KOPT-K1 (cell line): ENCODE results near the gene RIC8B.
"Not testable (repeated sequence)": the region's sequence is repeated elsewhere in the genome, so short reads cannot be mapped to it uniquely, and the experiment has no call there.

Experiments
- H3K27ac ChIP-seq: fragments of 200-600 bp; sonication (generic); 2 replicates; pipeline ENCODE4 v1.5.1; 2016; ENCODE audit warnings: antibody characterized with exemption, mild to moderate bottlenecking, low read depth, low read length; ENCODE audit not compliant: poor library complexity, severe bottlenecking
- H3K36me3 ChIP-seq: fragments of 200-600 bp; sonication (generic); 2 replicates; pipeline ENCODE4 v1.5.1; 2017; ENCODE audit warnings: antibody characterized with exemption, mild to moderate bottlenecking, low read length, moderate library complexity; ENCODE audit not compliant: insufficient read depth
- H3K9me3 ChIP-seq: fragments of 200-600 bp; sonication (generic); 2 replicates; pipeline ENCODE4 v1.5.1; 2017; ENCODE audit warnings: antibody characterized with exemption, low read length, mild to moderate bottlenecking; ENCODE audit not compliant: insufficient read depth, poor library complexity, severe bottlenecking

Gene RIC8B

GRCh38 chr12:106910202-106910601 is 135.7 kb downstream of the RIC8B start:
- H3K9me3 ChIP-seq, result no peaks in the 10 kb centered on the region
- no peaks in the 10 kb centered on the region for H3K36me3 ChIP-seq
- no peak overlapping the region for H3K27ac ChIP-seq

DNA sequence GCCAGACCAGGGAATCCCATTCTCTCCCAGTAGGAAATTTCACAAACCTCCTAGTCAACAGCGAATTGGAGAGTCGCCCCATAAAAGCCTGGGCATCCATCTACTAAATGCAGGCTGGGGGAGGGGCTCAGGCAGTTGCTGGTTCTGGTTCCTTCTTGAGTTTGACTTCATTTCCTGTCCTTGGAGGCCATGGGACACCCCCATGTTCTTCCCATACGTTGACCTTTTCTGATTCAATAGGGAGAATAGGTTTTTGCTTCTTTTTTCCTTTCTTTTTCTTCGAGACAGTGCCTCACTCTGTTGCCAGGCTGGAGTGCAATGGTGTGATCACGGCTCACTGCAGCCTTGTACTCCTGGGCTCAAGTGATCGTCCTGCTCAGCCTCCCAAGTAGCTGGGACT is 137.1 kb downstream of the RIC8B start:
- Histone ChIP-seq H3K27ac (no peak overlapping the region), H3K9me3 (no peaks in the 10 kb centered on the region), H3K36me3 (no peaks in the 10 kb centered on the region)

DNA sequence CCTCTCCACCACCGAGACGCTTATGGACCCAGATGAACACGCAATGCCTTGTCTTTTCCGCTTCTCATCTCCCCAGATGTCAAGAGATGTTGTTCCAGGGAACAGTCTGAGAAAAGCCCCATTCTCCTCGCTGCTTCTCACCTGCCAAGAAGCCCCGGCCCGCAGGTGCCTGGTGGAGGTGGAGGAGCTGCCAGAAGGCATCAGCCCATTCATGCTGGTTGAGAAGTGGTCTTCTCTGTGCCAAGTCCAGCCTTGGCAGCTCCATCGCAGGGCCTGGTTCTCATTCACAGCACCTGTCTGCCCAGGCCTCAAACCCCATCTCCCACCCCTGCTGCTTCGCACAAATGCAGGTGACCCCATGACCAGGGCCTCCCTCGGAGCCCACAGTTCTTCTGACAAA is 139.0 kb downstream of the RIC8B start:
- Histone ChIP-seq H3K36me3 (no peaks in the 10 kb centered on the region), H3K9me3 (no peaks in the 10 kb centered on the region), H3K27ac (no peak overlapping the region)

- Histone ChIP-seq H3K36me3 (no peaks in the 10 kb centered on the region), H3K9me3 (no peaks in the 10 kb centered on the region), H3K27ac (no peak overlapping the region)
Measured at GRCh38 chr12:106914796-106915634, 140.5 kb downstream of the RIC8B start.

DNA sequence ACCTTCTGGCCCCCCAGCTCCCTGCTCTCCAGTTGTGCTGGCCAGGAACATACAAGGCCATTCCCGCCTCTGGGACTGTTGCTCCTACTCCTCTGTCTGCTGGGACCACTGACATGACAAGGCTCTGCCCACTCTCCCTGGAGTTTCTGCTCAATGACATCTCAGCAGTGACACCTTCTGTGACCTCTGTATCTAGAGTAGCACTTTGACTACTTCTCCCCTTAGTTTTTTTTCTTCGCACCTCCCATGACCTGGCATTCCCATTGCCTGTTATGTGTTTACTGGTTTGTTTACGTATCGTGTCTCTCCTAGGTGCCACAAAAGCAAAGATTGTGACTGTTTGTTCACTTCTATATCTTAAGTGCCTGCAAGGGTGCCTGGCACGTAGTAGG is 141.1 kb downstream of the RIC8B start:
- Histone ChIP-seq H3K9me3 (no peaks in the 10 kb centered on the region), H3K27ac (no peak overlapping the region), H3K36me3 (no peaks in the 10 kb centered on the region)

DNA sequence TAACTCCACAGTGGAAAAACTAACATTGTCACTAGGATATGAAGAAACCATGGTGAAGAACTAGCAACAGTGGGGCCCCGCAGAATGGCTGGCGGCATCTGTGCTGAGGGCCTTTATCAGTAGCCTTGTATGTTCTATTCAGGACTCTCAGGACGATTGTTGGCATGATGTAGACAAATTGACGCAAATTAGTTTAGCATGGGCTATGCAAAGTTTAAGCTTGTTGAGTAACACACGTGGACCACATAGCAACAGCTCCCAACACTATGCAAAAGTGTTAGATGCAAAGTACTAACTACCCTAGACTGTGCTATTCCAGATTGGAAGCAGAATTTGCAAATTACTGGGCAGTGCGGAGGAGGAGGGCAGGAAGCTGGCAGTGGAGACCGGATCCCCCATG is 143.0 kb downstream of the RIC8B start:
- no peaks in the 10 kb centered on the region for H3K36me3 ChIP-seq
- H3K27ac ChIP-seq, result no peak overlapping the region
- H3K9me3 ChIP-seq, result no peaks in the 10 kb centered on the region

DNA sequence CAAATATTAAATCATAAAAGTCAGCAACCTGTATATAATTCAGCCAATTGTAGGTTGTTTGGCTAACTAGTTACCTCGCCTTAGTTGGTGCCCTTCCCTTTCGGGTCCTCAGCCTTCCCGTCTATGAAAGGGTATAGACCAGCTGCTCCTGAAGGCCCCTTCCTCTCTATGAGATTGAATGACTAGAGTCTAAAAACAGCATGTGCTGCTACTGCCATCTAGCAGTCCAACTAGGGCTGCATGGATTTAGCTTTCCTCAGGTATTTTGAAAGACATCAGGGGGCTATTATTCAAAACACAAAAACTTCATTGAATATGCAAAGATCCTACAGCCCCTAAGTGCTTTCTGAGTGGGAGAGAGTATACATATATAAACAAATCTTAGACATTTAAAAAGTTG is 144.3 kb downstream of the RIC8B start:
- Histone ChIP-seq H3K36me3 (no peaks in the 10 kb centered on the region), H3K27ac (no peak overlapping the region), H3K9me3 (peaks cover 4% of the 10 kb centered on the region)

- Histone ChIP-seq H3K27ac (no peak overlapping the region), H3K9me3 (peaks cover 12% of the 10 kb centered on the region), H3K36me3 (no peaks in the 10 kb centered on the region)
Measured at GRCh38 chr12:106919910-106920544, 145.5 kb downstream of the RIC8B start.

DNA sequence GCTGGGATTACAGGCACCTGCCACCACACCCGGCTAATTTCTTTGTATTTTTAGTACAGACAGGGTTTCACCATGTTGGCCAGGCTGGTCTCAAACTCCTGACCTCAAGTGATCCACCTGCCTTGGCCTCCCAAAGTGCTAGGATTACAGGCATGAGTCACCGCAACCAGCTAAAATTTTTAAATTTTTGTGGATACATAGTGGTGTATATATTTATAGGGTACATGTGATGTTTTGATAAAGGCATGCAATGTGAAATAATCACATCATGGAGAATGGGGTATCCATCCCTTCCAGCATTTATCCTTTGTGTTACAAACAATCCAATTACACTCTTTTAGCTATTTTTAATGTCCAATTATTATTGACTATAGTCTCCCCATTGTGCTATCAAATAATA is 147.5 kb downstream of the RIC8B start:
- not testable (repeated sequence) for H3K27ac ChIP-seq, H3K36me3 ChIP-seq
- peaks cover 12% of the 10 kb centered on the region for H3K9me3 ChIP-seq

DNA sequence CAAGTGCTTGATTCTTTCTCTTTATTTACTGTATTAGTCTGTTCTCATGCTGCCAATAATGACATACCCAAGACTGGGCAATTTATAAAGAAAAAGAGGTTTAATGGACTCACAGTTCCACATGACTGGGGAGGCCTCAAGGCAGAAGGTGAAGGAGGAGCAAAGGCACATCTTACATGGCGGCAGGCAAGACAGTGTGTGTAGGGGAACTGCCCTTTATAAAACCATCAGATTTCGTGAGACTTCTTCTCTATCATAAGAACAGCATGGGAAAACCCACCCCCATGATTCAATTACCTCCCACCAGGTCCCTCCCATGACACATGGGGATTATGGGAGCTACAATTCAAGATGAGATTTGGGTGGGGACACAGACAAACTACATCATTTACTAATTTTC is 149.1 kb downstream of the RIC8B start:
- not testable (repeated sequence) for H3K27ac ChIP-seq, H3K36me3 ChIP-seq
- H3K9me3 ChIP-seq, result peaks cover 12% of the 10 kb centered on the region

DNA sequence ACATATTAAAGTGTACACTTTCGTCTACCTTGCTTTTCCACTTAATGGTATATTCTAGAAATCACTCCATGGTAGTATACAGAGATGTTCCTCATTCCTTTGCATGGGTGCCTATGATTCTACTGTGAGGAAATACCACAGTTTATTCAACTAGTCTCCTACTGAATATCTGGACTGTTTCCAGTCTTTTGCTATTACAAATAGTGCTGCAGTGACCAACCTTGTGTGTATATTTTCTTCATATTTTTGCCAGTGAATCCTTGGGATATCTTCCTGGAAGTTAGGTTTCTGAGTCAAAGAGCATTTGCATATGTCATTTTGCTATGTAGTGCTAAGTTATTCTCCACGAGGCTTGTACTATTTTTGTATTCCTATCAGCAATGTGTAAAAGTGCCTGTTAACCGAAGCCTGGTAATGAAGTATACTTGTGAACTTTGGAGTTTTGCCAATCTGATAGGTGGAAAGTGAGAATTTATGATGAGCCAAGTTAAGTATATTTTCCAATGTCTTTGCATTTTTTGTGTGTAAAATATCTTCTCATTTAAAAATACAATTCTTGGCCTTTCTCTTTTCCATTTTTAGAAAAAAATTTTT is 149.9 kb downstream of the RIC8B start:
- Histone ChIP-seq H3K27ac (no peak overlapping the region), H3K9me3 (peaks cover 12% of the 10 kb centered on the region), H3K36me3 (no peaks in the 10 kb centered on the region)

DNA sequence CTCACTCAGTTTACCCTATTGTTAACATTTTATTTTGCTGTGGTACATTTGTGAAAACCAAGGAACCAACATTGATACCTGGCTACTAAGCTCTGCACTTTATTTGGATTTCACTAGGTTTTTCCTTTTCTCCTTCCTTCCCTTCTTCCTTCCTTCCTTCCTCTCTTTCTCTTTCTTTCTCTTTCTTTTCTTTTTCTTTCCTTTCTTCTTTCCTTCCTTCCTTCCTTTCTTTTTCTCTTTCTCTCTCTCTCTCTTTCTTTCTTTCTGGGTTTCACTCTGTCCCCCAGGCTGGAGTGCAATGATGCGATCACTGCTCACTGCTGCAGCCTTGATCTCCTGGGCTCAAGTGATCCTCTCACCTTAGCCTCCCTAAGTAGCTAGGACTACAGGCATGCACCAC is 152.2 kb downstream of the RIC8B start:
- Histone ChIP-seq H3K36me3 (no peaks in the 10 kb centered on the region), H3K27ac (no peak overlapping the region), H3K9me3 (peaks cover 12% of the 10 kb centered on the region)

DNA sequence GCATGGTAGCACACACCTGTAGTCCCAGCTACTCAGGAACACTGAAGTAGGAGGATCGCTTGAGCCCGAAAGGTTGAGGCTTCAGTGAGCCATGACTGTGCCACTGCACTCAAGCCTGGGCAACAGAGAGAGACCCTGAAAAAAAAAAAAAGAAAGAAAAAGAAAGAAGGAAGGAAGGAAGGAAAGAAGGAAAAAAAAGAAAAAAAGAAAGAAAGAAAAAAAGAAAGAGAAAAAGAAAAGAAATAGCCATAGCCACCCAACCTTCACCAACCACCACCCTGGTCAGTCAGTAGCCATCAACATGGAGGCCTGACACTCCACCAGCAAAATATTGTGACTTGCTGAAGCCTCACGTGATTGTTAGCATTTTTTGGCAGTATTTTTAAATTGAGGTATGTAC is 159.8 kb downstream of the RIC8B start:
- no peaks in the 10 kb centered on the region for H3K9me3 ChIP-seq
- H3K36me3 ChIP-seq, result no peaks in the 10 kb centered on the region
- no peak overlapping the region for H3K27ac ChIP-seq
